Islet precursor cell (in vitro differentiated cells): ENCODE measurements around the gene DYNLT4.
"Not testable (repeated sequence)": the region's sequence is repeated elsewhere in the genome, so short reads cannot be mapped to it uniquely, and the experiment has no call there.

Experiments used
- DNase-seq: peaks from one replicate; pipeline ENCODE4 v3.0.0-alpha.2; 2018

Gene DYNLT4

DNA sequence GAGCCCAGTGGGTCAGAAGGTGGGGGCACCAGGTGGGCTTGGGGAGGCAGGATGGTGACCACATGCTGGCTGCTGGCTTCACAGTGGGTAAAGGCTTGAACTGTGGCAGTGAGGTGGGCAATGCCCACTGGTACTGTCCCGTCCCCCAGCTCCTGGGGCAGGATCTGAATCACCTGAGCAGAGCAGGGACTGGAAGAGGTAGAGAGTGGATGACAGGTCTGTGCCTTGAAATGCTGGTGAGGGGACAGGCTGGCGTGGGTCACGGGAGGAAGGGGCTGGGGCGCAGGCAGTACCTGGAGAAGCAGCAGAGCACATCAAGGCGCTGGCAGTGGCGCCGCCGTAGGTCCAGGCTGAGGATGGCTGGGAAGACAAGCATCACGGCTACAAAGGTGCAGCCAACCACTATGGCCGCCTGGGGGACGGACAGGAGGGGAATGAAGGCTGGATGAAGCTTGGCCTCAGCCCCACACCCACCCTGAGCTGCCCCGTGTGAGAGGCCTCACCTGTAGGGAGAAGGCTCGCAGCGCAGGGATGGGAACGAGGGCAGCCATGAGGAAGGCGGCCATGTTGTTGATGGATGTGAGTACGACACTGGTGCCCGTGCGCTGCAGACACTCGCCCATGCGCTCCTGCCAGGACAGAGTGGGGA lies 21.0 kb upstream of the DYNLT4 start:
- DNase-seq = peak; percentile 48

DNA sequence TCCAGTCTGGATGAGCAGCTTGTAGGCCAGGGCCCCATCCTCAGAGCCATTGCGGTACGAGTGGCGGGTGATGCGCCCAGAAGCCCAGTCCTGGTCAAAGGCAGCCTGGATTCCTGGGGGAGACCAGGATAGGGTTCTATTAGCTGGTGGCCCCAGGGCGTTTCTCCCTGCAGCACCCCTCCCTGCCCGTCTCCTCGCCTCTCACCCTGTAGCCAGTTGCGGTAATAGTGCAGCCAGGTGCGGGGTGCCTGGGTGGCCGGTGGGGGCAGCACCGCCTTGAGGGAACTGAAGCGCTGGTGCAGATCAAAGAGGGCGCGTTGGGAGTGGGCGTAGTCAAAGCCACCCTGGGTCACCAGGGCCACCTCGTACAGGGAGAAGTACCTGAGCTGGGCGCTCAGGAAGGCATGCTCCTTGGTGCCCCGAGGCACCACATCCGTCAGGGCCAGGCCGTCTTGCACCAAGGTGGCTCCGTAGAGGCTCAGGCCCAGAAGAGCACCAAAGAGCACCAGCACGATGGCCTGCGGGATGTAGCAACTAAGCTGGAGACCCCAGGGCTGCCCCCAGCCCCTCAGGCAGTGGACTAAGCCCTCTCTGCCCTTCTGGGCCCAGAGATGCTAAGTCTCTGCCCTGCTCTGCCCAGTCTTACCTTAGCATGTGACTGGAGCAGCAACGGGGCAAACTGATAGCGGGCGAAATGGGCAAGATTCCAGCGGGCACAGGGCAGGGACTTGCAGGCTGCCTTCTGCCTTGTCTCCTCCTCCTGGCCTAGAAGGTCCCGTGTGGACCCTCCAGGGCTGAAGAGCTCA lies 20.2 kb upstream of the DYNLT4 start:
- no peak for DNase-seq

DNA sequence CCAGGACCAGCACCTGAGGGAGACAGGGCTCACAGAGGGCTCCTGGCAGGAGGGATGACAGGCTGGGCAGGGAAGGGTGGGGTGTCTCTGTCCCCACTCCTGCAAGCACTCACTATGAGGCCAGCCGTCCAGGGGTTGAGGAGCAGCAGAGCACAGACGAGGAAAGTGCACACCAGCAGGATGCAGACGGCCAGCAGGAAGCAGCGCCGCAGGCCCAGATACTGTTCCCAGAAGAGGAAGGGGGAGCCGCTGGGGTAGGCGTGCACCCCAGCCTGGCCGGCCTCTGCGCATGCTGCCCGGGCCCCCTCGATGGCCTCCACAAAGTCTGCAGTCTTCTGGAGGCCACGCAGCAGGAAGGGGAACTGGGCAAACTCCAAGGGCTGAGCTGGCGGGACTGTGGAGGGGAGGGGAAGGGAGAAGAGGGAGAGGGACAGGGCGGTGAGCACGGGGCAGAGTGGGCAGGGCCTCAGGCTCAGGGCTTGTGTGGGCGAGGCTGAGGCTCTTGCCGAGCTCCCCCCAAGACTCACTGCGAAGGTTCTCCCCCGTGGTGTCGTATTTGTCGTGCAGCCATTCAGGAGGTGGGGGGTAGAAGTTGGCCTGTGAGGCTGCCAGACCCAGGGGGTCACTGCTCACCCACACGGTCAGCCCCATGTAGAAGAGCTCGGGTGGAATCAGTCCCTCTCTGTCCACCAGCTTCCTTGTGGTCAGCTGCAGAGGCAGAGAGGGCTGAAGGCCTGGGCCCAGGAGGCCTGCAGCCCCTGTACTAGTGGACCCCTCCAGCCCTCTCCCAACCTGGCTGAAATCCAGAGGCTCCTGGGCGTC lies 19.4 kb upstream of the DYNLT4 start:
- no peak for DNase-seq

DNA sequence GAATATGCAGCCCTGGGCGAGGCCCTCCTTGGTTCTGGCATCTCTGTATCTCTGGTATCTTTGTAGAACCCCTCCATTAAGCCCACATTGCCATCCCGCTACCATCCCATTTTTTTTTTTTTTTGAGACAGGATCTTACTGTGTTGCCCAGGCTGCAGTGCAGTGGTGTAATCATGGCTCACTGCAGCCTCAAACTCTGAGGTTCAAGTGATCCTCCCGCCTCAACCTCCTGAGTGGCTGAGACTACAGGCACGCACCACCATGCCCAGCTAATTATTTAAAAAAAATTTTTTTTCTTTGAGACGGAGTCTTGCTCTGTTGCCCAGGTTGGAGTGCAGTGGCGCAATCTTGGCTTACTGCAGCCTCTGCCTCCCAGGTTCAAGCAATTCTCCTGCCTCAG lies 17.2 kb upstream of the DYNLT4 start:
- DNase-seq = not testable (repeated sequence)

DNA sequence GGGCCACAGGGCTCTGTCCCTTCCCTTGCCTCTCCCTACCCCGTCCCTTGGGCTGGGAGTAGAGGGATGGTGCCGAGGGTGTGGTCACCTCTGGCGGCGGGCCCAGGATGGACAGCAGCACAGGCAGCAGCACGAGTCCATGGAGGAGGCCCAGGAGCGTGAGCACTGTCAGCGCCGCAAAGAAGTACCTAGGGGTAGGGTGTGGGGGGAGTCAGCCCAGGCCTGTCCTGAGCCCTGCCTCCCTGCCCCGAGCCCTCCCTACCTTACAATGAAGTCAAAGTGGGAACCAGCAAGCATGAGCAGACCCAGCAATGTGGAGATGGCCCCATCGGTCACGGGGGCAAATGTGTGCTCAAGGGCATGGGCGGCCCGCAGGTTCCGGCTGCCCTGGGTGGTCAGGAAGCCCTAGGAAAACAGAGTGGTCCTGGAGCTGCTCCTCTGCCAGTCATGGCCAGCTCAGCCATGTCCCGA lies 15.9 kb upstream of the DYNLT4 start:
- DNase-seq = peak; percentile 35

DNA sequence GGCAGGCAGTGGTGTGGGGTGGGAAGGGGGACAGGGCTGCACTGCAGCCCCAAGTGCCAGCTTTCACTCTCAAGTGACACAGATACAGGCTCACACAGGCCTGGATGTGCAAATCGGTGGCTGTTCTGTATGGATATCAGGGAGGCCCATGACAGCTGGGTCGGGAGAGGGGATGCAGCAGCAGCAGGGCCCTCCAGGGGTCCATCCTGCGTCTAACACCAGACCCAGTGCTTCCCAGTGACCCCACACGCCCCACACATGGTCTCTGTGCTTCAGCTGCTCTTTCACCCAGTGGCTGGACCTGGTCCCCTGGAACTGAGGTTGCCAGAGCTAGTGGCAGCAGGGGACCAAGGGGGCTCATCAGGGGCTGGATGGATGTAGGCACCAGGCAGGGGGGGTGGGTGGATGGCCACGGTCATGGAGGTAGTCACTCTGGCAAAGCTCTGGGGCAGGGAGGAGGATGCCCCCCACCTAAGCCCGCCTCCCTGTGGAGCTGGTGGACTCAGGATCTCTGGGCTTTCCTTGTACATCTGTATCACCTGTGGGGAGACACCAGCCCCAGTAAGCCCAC lies 15.1 kb upstream of the DYNLT4 start:
- no peak for DNase-seq

DNA sequence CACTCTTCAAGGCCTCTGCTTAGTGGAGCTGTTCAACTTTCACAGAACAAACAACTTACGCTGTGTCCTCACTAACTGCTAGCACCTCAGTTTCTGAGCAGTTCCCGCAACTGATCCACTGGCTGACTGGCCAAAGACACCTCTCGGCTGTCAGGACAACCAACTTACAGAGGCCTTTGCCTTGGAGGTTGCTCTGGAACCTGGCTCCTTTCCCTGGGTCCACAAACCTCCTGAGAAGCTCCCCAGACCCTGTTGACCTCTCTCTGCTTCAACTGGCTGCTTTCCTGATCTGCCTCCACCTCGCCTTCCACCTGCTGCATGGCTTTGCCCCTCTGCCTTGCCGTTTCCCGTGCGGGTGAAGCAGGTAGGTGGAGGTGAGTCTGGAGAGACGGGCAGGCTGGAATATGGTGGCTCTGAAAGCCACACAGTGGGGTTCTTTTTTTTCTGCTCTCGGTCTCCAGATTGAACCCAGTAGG lies 14.1 kb upstream of the DYNLT4 start:
- no peak for DNase-seq

DNA sequence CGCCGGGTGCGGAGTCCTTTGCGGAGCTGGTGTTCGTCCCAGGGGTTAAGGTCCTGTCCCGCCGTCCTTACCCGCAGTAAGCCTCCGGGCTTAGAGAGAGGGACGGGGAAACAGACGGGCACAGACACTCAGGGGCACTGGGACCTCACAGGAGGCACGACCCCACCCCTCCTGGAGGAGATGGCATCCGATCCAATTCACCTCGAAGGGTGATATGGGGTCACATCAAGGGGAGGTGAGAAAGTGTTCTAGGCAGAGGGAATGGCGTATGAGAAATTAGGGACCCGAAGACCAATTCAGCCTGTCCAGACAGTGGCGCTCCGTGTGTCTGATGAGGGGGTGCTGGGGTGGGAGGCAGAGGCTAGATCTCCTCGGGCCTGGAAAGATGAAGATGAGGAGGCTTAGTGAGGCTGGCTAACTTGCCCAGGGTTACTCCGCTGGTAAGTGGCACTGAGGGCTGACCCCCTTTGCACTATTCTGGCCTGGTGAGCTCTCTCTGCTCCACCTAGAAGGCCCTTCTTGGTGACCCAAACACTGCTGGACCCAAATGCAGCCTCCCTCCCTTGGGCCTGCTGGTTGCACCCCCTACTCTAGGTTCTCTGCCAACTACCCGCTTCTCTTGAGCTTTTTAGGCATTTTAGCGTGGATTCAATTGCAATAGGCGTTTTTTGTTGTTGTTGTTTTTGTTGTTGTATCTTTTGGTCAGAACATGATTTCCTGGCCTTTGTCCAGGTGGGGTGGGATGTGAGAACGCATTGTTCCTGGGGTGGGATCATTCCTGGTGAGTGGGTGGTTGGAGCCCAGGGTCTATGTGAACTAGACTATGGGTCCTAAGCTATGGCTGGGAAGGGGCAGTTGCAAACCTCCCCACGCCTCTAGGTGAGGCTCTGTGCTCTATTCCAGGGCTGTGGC lies 13.4 kb upstream of the DYNLT4 start:
- DNase-seq = no peak

DNA sequence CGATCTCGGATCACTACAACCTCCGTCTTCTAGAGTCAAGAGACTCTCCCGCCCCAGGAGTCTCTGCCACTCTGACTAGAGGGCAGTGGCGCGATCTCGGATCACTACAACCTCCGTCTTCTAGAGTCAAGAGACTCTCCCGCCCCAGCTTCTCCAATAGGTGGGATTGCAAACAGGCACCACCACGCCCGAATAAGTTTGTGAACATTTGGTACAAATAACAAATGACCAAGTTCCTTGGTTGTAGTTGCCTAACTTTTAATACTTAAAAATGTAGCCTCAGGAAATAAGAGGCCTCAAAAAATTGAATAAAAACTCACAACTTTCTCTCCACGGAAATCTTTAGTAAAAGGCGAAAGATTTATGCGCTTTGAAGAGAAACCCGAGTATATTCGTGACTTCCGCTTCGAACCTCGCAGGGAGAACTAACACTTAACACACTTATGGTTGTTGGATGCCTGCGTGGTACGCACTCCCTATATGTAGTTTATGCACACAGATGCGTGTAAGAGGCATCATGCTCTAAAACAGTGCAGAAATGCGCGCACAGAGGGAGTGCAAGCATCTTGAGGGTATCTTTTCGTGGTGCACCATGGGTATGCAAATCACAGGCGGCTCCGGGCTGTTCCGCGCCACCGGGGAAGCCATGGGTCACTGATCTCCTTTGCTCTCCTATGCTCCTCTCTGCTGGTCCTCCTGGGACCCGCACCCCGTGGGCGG lies 12.6 kb upstream of the DYNLT4 start:
- DNase-seq = peak; percentile 98

DNA sequence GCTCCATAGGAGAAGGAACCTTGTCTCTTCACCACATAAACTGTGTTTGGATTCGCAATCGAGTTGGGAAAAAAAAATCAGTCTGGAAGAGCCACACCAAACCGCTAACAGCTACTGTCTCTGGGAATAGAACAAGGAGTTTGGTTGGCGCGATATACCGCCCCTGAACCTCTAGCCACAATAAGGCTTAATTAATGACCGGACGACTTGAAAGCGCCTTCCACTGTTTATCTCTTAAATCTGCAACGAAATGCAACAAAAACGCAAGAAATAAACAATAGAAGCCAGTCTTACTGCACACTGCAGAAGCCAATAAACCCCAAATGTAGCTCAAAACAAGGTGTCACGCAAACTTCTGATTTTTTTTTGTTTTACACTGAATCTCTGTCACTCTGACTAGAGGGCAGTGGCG lies 12.1 kb upstream of the DYNLT4 start:
- no peak for DNase-seq

DNA sequence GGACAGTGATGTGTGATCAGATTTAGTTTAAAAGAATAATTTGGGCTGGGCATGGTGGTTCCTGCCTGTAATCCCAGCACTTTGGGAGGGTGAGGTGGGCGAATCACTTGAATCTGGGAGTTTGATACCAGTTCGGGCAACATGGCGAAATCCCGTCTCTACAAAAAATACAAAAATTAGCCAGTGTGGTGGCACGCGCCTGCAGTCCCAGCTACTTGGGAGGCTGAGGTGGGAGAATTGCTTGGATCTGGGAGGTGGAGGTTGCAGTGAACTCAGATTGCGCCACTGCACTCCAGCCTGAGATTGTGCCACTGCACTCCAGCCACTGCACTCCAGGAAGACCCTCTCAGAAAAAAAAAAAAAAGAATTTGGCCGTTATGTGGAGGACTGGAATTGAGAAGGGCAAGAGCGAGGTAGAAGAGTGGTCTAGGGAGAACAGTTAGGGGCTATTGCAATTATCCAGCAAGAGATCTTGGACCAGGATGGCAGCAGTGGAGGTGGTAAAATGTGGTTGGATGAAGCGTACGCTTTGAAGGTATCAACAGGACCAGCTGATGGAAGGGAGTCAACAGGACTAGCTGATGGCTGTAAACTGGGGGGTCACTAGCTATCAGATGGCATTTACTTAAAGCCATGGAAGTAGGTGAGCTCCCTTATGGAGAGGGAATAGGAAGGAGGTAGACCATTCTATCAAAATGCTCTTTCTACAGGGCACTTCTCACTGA lies 10.8 kb upstream of the DYNLT4 start:
- DNase-seq = no peak

DNA sequence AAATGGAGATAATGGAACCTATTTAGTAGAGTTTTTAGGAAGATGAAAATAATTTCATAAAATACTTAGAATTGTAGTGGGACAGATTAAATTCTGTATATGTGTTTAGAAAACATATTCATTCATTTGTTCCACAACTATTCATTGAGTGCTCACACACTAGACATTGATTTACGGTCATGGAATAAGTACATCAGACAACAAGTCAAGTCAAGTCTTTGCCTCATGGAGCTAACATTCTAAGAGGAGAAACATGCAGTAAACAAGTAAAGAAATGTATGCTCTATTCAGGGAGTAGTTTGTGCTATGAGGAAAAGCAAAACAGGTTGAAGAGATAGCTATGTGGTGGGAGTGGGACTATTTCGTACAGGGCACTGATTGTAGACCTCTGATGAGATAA lies 10.2 kb upstream of the DYNLT4 start:
- no peak for DNase-seq

DNA sequence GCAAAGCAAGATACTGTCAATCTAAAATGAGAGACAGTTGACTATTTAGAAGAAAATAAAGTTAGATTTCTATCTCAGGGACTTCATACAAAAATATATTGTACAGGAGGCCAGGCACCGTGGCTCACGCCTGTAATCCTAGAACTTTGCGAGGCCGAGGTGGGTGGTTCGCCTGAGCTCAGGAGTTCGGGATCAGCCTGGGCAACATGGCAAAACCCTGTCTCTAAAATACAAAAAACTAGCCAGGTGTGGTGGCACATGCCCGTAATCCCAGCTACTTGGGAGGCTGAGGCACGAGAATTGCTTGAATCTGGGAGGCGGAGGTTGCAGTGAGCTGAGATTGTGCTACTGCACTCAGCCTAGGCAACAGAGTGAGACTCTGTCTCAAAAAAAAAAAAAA lies 8.8 kb upstream of the DYNLT4 start:
- not testable (repeated sequence) for DNase-seq

DNA sequence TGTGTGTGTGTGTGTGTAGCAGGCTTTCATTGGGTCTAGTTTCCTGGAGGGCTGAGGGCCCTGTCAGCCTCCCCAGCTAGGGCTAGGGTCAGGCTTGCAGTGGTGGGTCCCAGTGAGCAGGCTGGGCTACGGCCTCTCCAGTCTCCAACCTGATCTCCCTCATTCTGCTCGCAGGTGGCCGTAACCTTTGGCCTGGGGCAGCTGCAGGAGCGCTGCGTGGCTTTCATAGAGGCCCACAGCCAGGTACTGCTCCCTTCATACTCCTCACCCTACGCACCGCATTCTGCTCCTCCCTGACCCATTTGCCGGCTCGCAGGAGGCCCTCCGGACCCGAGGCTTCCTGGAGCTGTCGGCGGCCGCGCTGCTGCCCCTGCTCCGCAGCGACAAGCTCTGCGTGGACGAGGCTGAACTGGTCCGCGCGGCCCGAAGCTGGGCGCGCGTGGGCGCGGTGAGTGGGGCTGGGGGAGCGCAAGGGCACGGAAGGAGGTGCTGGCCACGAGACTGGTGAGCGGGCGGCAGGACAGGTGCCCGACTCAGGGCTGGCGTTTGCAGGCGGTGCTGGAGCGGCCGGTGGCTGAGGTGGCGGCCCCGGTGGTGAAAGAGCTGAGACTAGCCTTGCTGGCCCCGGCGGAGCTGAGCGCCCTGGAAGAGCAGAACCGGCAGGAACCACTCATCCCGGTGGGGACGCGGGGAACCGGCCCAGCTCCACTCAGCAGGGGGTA lies 5.8 kb upstream of the DYNLT4 start:
- DNase-seq = peak; percentile 58

DNA sequence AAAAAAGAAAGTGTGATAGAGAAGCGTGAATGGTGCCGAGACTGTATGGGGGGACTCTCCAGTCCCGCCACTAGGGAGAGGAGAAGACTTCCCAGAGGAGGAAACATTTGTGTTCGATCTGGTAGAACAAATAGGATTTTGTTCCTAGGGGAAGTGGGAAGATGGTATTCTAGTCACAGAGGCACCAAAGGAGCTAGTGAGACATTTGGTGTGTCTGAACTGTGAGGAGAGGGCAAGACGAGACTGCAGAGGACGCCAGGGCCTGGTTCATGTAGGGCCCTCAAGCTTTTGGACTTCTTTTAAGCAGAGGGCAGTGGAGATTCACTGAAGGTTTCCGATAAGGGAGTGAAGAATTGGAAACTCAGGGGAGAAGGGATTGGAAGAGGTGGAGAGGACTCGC lies 4.1 kb upstream of the DYNLT4 start:
- DNase-seq = no peak

DNA sequence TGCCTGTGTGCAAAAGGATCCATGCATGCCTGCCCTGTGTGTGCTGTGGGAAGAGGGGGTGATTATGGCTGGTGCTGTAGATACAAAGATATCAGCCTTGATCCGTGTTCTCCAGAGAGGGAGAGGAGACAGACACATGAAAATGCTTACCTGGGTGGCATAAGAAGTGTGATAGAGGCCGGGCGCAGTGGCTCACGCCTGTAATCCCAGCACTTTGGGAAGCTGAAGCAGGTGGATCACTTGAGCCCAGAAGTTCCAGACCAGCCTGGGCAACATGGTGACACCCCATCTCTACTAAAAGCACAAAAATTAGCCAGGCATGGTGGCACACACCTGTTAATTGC lies 3.6 kb upstream of the DYNLT4 start:
- not testable (repeated sequence) for DNase-seq

DNA sequence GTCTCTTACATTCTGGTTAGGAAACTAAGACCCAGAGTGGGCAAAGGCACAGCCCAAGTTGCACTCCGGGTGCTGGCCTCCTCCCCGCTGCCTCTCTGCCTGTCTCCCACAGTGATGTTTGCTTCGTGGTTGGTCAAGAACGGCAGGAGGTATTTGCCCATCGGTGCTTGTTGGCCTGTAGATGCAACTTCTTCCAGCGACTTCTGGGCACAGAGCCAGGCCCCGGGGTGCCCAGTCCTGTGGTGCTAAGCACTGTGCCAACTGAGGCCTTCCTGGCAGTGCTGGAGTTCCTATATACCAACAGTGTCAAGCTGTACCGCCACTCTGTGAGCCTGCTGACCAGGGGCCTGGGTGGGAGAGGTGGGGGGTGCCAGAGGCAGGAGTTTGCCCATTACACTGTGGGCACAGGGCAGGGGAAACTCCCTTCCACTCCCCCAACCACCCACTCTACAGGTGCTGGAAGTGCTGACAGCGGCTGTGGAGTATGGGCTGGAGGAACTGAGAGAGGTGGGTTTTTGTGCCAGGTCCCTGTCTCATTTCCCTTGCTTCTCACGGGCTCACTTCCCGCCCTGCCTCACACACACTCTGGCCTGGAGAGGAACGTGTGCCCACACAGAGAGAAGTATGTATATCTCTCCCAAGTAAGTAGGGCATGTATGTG lies 3.1 kb upstream of the DYNLT4 start:
- DNase-seq = no peak

DNA sequence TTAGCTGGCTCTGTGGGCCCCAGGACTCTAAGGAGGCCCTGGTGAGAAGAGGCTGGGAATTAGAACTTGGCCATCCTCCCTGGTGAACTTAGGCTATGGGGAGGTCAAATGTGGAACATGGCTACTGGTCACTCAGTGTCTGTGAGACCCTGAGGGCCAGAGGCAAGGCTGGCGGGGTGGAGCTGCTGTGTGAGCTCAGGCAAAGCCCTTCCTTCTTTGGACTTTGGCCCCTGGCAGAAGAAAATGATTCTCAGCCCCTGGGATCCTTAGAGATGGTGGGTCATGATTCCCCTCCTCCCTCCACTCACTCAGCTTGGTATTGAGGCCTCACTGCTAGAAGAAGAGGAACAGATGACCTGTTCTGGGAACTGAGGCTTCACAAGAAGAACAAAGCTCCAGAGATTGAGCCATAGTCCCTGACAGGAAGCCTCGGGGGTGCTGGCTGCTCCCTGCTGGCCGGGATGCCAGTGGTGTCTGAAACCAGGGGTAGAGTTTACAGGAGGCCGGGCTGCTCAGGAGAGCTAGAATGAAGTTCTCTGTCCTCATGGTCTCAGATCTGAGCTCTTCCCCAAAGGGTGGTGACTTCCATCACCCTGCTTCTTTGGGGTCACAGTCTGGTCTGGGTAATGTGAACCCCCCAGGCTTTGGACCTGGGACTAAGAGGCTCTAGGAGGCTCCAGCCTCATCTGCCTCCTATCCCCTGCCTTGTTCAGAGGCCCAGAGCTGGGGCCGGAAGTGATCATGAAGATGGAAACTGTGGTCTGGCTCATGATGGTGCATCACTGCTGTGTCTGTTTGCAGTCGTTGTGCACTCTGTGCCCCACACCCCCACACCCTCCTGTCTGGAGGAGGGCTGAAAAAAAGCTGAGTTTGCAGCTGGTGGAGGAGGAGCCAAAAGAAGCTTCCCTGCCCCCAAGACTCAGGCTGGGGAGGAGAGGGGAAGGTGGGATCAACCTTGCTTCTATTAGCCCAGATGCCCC lies 2.1 kb upstream of the DYNLT4 start:
- DNase-seq = no peak
